Right ventricle myocardium superior (tissue), 1 donor: Measurements from ENCODE around the gene MPRIP. TPM values are rescaled to one million over a fixed set of nuclear protein-coding genes. Genes with fewer than 3 reads are reported as not detected.
A peak's percentile ranks its signal among the peaks of the same experiment; 100 is the strongest.

Experiments
- ATAC-seq: fragments of 200-7000 bp; cut with Tn5 transposase; one replicate; pipeline ENCODE4 v1.9.1; 2020; ENCODE audit warnings: mild to moderate bottlenecking; ENCODE audit not compliant: poor library complexity
- DNase-seq: peaks from one replicate; pipeline ENCODE4 v3.0.0-alpha.2; 2020
- intact Hi-C: fragments of 100-400 bp; cut with DNase I; formaldehyde crosslinking; loops from one replicate; pipeline ENCODE4 v1.11.2; 2022
- total RNA-seq: library from RNA; stranded (reverse); fragmentation: NEBNext Ultra II Directional; extraction: Animal tissue kit (Norgen Biotek cat#: 25700); gene quantifications from one replicate; pipeline ENCODE4 v1.2.1, GENCODE V29; 2021
- donor health status: DM: no; HTN: yes; CAD: no; lungs with severe emphysema.

The MPRIP gene
- total RNA-seq, 1 donor from 2014 or later: 280 TPM

DNA sequence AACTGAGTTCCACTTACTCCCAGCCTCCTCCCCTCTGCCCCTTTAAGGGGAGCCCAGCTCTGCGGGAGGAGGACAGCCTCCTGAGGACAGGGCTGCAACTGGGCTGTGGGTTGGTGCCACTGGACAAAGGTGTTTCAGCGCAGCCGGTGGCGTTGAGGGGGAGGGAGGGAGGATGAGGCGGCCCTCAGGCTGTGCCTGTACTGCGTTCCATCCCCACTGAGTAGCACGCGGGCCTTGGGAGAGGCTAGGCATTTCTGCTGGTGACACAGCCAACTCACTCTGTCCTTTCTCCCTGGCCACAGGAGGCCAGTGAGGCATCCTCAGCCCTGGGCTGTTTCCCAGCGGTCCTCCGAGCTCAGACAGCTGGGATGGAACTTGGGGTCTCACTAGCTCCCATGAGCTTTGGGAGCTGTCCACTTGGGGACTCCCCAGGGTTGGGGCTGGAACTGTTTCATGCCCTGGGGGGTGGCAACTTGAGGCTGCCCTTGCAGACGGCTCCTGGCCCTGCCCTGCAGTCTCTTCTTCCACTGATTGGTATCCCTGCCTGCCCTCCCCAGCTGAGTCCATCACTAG lies 70.5 kb downstream of the MPRIP start:
- intact Hi-C loops: no loop called here
- ATAC-seq (no peak), DNase-seq (no peak)

DNA sequence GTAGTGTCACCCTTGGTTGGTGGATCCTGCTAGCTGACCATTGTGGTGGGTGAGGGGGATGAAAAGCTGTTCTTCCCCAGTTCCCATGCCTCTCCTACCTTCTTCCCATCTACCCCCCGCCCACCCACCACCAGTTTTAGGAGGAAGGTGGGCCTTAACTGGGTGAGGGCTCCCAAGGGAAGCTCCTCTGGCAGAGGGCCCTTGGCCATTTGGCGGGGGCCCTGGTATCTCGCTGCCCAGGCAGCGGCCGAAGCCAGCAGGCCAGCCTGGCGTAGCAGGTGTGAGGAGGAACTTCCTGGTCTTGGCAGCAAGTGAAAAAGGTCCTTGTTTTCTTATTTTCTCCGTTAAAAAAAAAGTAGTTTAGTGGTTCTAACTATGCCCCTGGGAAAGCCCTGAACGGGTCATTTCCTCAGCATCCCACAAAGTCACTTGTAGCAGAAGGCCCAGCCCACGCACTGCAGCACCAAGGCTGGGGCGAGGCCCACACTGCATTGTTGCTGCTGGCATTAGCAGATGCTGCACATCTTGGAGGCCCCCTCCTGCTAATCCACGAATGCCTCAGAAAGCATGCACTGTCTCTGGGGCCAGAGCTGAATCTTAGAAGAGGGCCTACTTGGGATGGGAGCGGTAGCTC lies 72.5 kb downstream of the MPRIP start:
- ATAC-seq: no peak
- DNase-seq: no peak
- intact Hi-C loops: no loop called here

DNA sequence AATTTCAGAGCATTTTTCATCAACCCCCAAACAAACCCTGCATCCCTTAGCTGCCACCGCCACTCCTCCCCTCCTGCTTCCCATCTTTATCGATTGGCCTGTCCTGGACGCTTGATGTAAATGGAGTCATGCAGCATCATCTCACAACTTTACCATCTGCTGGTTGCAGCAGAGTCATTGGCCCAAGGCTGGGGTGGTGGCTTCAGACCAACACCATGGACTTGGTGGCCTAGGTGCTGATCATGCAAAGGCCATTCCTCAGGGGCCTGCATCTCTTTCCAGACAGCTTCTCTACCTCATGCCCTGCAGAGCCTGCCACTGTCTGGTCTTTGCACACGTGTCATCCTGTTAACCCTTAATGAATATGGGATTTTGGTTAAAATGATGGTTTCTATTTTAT lies 73.4 kb downstream of the MPRIP start:
- intact Hi-C loops: no loop called here
- ATAC-seq (no peak), DNase-seq (no peak)

DNA sequence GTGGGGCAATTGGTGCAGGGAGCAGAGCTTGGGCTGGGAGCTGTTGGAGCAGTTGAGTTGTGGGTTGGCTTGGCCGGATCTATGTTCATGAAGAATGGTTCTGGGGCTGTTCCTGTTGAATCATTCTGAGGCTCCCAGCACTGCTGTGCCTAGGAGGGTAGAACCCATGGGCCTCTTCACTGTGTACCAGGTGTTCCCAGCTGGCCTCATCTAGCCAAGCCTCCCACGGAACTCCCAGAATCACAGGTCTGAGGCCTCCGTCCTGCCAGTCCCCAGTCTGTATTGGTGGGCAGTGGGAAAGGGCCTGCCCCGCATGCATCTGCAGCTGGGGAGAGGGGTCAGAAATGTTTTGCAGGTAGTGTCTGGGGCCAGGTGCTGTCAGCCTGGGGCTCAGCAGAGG lies 74.1 kb downstream of the MPRIP start:
- ATAC-seq (no peak), DNase-seq (no peak)
- intact Hi-C loops: no loop called here

DNA sequence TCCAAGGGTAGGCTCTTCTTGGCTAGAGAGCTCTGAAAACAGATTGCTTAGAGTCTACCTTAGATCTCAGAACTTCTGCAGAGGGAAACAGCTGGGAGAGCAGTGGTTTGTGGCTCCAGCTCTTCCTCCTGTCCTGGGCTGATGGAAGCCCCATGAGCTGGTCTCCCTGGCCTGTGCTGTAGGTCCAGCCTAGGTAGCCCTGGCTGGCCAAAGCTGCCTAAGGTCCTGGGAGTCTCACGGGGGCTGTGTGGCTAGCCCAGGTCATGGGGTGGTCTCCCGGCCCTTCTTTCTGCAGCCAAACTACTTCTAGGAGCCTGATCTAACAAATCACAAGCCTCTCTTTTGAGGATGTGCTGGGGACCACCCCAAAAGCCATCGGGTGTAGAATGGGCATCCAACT lies 75.7 kb downstream of the MPRIP start:
- no peak for DNase-seq
- ATAC-seq: no peak
- intact Hi-C loops: no loop called here

DNA sequence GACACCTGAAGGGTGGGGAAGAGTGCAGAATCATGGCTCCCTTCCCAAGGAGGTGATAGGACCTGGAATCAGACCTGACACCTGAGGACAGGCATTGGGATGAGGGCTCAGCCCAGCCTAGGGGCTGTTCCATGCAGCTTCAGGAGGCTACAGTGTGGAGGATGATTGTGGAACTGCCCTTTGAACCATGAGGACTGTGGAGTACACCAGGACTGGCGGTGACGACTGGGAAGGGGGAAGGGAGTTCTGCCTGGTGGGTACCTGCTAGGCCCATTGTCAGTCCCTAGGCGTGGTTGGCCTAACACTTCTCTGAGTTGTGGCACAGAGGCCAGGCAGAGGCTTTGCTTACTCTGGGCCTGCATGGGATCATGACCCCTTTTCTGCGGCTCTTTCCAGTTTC lies 76.1 kb downstream of the MPRIP start:
- intact Hi-C loops: no loop called here
- no peak for ATAC-seq
- no peak for DNase-seq

DNA sequence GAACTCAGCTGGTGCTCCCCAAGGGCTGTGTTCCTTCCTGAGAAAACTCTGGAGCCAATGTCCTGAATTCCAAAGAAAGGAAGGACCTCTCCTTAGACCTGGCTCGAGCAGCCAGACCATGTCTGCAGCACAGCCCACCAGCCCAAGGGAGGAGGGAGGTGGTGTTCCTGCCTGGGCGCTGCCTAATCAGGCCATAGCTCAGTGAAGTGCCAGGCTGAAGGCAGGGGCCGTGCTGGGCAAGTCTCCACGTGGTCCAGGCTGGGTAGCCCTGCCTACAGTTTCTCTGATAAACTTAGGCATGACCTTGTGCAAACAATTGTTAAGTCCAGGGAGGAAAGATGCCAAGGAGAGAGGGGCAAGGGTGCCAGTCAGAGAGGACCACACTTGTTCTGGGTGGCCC lies 76.8 kb downstream of the MPRIP start:
- DNase-seq (peak; percentile 76), ATAC-seq (peak; percentile 83)
- intact Hi-C loops: no loop called here

DNA sequence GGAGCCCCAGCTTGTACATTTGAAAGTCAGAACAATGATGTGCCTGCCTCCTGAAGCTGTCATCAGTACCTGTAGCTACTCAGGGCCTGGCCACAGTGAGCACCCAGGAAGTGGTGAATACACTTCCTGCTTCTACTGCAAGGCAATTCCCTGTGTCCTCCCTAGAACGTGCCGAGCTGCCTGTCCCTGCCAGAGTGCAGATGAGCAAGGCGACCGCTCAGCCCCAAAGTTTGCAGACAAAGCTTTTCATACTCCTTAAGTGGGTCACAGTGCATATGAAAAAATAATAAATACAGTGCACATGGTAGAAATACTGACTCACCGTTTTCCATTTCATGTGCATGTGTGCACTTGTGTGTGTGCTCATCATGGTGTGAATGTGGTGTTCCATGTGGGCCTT lies 77.3 kb downstream of the MPRIP start:
- intact Hi-C loops: no loop called here
- DNase-seq (peak; percentile 44), ATAC-seq (peak; percentile 38)

DNA sequence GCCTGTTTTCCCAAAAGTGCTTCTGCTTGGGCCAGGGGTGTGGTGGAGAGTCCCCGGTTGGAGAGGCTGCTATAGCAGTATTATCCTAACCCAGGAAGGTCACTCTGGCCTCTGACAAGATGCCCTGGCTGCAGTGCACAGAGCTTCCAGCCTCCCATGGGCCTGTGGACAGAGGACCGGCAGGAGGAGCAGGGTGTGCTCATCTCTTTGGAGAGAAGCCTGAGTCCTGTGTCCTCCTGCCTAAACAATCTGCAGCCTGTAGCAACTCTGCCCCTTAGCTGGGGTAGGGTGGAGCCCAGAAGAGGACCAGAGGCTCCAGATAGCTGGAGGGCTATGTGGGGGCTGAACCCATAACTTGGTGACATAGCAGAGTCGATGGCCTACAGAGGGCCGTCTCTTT lies 78.0 kb downstream of the MPRIP start:
- intact Hi-C loops: no loop called here
- DNase-seq: no peak
- ATAC-seq: peak; percentile 41

DNA sequence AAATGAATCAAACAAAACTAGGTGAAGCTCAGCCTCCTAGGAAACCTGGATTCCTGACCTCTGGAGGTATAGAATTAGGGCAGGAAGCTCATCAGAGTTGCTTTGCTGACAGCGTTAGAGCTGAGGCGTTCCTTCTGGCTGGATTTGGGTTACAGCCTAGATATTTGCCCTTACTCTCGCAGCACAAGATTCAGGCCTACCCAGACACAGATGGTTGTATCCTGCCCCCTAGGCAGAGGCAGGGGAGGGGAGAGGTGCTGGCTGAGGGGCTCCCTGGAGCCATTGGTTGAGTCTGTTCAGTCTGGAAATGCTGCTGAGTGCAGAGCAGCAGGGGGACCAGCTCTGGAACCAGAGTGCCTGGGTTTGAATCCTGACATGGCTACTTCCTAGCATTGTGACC lies 78.4 kb downstream of the MPRIP start:
- ATAC-seq (peak; percentile 30), DNase-seq (no peak)
- intact Hi-C loops: no loop called here

DNA sequence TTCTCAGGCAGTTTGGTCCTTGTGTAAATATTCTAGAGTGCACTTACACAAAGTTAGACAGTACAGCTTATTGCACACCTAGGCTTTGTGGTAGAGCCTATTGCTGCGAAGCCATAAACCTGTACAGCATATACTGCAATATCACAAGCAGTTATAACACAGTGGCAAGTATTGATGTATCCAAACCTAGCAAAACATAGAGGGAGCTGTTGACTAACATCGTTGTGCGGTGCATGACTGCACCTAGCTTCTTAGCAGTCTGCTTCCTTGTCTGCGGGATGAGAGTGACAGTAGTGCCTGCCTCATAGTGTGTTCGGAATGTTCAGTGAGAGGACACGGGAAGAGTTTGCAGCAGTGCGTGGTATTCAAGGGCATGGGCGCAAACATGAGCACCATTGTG lies 78.9 kb downstream of the MPRIP start:
- ATAC-seq: peak; percentile 10
- no peak for DNase-seq
- intact Hi-C loops: no loop called here

DNA sequence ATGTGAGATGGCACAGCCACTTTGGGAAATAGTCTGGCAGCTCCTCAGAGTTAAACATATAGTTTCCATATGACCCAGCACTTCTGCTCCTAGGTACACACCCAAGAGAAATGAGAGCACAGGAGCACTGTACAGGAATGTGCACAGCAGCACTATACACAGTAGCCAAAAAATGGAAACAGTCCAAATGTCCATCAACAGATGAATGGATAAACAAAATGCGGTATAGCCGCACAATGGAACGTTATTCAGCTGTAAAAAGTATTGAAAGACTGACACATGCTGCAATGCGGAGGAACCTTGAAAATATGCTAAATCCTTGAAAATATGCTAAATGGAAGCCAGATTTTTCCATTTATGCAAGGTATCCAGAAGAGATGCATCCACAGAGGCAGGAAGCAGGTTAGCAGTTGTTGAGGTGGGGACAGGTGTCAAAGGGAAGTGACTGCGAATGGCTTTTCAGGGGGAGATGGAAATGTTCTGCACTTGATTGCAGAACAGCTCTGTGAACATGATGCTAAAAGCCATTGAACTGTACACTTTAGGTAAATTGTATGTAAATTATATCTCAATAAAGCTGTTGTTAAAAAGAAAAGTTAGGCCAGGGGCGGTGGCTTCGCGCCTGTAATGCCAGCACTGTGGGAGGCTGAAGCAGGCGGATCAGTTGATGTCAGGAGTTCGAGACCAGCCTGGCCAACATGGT lies 80.7 kb downstream of the MPRIP start:
- DNase-seq (peak; percentile 18), ATAC-seq (no peak)
- intact Hi-C loops: no loop called here

DNA sequence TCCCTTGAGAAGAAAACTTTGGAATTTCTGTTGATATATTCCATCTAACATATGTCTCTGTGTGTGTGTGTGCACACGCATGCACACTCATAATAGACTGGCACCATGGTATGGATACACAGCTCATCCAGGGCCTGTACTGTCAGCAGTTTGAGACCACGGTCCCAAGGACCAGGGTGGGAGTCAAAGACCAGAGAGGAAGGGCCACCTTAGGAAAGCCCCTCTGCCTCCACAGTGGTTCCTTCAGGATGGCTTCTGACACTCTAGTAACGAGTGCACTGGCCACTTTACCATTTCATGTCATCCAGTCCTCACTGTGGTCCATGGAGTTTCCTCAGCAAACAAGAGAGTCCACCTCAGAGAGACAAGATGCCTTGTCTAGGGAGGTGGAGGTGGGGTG lies 82.1 kb downstream of the MPRIP start:
- DNase-seq: peak; percentile 6

DNA sequence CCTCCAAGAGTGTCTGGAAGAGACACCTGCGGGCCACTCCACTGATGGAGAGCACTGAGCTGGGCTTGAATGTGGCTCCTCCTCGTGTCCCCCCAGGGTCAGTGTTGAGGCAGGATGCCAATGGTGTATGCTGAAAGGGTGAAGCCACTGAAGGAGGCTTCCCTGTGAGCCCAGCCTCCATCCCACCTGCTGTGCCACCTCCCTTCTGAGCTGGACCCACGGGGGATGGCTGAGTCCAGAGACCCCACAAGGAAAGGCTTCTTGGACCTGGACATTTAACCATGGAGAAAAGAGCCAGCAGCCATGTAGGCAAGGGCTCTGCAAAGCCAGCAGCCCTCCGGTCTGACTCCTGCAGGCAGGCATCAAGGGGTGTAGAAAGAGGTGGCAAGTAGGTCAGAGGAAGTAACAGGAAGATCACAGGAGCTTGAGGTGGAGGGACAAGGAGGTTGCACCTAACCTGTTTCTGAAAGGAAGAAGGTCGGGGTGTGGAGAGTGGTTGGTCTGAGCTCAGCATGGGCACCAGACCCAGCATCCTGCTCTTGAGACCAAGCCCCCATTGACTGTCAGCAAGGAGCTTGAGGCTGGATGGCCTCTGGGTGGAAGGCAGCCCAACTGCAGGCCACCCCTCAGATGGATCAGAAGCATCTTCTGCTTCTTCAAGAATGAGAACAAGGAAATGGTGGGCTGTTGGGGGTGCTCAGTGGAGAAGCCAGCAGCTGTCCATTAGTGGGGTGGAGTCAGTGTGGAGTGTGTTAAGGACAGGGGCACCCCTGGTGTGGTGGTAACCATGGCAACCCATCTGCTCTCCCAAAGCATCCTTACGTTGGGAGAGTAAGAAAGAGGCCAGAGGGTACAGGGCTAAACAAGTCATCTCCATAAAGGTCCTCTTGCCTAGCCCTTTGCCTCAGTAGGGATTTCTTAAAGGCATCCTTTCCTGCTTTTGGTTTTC lies 83.2 kb downstream of the MPRIP start:
- ATAC-seq (no peak), DNase-seq (peak; percentile 31)
- intact Hi-C loops: no loop called here

More for the DNA sequence above, 82.1 kb downstream of the MPRIP start:
- intact Hi-C loops: no loop called here
- no peak for ATAC-seq

DNA sequence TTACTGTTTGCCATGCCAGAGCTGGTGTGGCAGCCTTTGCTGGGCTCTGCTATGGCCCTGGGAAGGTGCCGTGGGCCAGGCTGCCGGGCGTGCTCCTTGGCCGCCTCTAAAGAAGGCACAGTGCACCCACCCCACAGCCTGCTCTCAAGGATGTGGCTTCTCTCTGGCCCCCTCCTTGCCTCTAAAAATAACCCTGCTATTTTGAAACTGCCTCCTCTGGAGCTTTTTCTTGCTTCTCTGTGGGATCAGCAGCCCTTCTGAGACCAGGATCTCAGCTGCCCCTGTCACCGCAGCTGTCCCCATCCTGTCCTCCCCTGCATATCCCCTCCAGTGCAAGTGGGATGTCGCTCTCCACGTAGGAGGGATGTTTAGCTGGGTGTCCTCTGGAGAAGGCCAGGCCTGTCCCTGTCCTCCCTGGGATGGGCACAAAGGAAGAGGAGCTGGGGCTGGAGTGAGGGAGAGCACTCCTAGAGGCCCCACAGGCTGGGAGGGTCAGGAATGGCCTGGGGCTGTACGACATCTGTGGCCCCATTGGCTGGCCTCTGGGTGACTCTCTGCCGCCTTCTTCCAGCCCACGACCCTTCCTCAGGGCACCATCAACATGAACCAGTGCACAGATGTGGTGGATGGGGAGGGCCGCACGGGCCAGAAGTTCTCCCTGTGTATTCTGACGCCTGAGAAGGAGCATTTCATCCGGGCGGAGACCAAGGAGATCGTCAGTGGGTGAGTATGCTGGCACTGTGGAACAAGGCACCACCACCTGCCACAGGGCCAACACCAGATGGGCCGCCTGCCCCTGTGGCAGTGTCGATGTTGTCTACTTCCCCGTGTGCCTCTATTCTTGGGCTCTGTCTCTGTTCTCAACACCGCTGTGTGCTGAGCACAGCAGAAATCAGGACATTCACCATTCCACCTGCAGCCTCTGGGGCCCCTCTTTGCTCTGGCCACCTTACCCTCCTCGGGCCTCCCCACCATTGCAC lies 84.2 kb downstream of the MPRIP start:
- intact Hi-C loops: no loop called here
- DNase-seq (peak; percentile 33), ATAC-seq (peak; percentile 18)

DNA sequence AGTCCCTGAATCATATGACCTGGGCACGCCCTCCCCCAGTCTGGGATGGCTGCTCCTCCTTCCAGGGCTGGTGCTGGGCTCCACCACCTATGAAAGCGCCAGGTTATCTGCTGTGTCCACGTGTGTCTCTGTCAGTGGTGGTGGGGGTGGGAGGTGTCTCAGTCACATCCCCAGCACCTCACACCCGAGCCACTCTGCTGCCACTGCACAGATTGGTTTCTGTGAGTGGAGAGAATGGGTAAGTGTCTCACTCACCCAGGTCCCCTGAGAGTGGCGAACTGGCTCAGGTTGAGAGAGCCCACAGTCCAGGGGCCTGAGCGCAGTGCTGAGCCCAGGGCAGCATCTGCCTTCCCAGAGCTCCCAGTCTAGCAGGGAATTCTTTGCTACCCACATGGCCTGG lies 84.9 kb downstream of the MPRIP start:
- intact Hi-C loops: no loop called here
- ATAC-seq: no peak
- DNase-seq: peak; percentile 27

DNA sequence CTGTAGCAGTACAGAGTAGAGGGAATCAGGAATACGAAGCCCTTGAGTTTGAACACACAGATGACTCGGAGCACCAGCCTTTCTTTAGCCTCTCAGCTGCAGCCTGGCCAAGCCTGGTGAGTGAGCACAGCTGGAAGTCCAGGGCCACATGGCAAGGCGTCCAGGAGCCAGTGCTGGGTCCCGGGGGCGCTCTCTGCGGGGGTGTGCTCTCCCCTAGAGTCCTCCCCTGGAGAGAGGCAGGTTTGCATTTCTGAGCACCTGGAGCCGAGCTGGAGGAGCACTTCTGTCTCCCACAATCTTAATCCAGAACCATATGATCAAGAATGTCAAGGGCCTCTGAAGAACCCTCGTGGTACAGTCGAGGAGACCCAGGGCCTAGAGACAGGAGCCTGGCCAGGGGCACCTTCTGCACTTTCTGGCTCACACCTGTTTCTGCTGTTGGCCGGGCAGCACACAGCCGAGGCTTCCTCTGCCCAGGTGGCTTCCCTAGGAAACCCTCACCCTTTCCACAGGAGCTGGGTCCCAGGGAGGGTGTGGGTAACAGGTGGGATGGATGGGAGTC lies 85.6 kb downstream of the MPRIP start:
- intact Hi-C loops: no loop called here
- DNase-seq: peak; percentile 32
- ATAC-seq: no peak
